T-helper 2 cell treated with Interferon-gamma antibody and Interleukin-4, amounts not matched to agents 5 μg/mL and 100 μg/mL, for 36 hours (primary cell): Measurements from ENCODE around the gene RNF4.

Experiments used
- DNase-seq: peaks from one replicate; pipeline ENCODE4 v3.0.0; 2021; ENCODE audit warnings: low spot score
- H3K27ac Mint-ChIP-seq: one replicate; pipeline ENCODE4 v1.8.0; 2021; ENCODE audit warnings: mild to moderate bottlenecking, mixed read lengths
- H3K27me3 Mint-ChIP-seq: one replicate; pipeline ENCODE4 v1.8.0; 2021; ENCODE audit warnings: low read depth, mixed read lengths
- H3K36me3 Mint-ChIP-seq: one replicate; pipeline ENCODE4 v1.8.0; 2021; ENCODE audit warnings: low read depth, mixed read lengths
- H3K4me1 Mint-ChIP-seq: one replicate; pipeline ENCODE4 v1.8.0; 2021; ENCODE audit warnings: low read depth, mixed read lengths
- H3K4me3 Mint-ChIP-seq: one replicate; pipeline ENCODE4 v1.8.0; 2022; ENCODE audit warnings: mild to moderate bottlenecking, moderate library complexity, mixed read lengths
- H3K9me3 Mint-ChIP-seq: one replicate; pipeline ENCODE4 v1.8.0; 2021; ENCODE audit warnings: mixed read lengths

The RNF4 gene

GRCh38 chr4:2432004-2432403 is 36.9 kb upstream of the RNF4 start:
- peaks cover 3% of the 10 kb centered on the region for H3K27me3 Mint-ChIP-seq
- H3K36me3 Mint-ChIP-seq, result no peaks in the 10 kb centered on the region

GRCh38 chr4:2432991-2433530 is 35.8 kb upstream of the RNF4 start:
- H3K27me3 Mint-ChIP-seq, result peaks cover 3% of the 10 kb centered on the region
- DNase-seq, result no peak
- no peaks in the 10 kb centered on the region for H3K9me3 Mint-ChIP-seq
- no peaks in the 10 kb centered on the region for H3K36me3 Mint-ChIP-seq
- no peak overlapping the region for H3K4me3 Mint-ChIP-seq
- no peak overlapping the region for H3K27ac Mint-ChIP-seq
- H3K4me1 Mint-ChIP-seq, result no peaks in the 10 kb centered on the region

More at GRCh38 chr4:2432004-2432403, 36.9 kb upstream of the RNF4 start:
- no peaks in the 10 kb centered on the region for H3K9me3 Mint-ChIP-seq
- no peaks in the 10 kb centered on the region for H3K4me1 Mint-ChIP-seq
- DNase-seq, result no peak
- no peak overlapping the region for H3K27ac Mint-ChIP-seq
- no peak overlapping the region for H3K4me3 Mint-ChIP-seq

GRCh38 chr4:2433609-2434350 is 35.1 kb upstream of the RNF4 start:
- Mint-ChIP-seq H3K27ac (no peak overlapping the region), H3K4me3 (no peak overlapping the region), H3K27me3 (peaks cover 2% of the 10 kb centered on the region), H3K4me1 (no peaks in the 10 kb centered on the region), H3K36me3 (no peaks in the 10 kb centered on the region), H3K9me3 (no peaks in the 10 kb centered on the region)
- DNase-seq, result no peak

GRCh38 chr4:2434420-2434819 is 34.5 kb upstream of the RNF4 start:
- Mint-ChIP-seq H3K36me3 (no peaks in the 10 kb centered on the region), H3K27ac (no peak overlapping the region), H3K9me3 (no peaks in the 10 kb centered on the region), H3K27me3 (no peaks in the 10 kb centered on the region), H3K4me3 (no peak overlapping the region), H3K4me1 (no peaks in the 10 kb centered on the region)
- no peak for DNase-seq

- H3K4me1 Mint-ChIP-seq, result no peaks in the 10 kb centered on the region
- no peaks in the 10 kb centered on the region for H3K9me3 Mint-ChIP-seq
- H3K27ac Mint-ChIP-seq, result no peak overlapping the region
- no peaks in the 10 kb centered on the region for H3K36me3 Mint-ChIP-seq
- H3K4me3 Mint-ChIP-seq, result no peak overlapping the region
- DNase-seq, result no peak
- H3K27me3 Mint-ChIP-seq, result no peaks in the 10 kb centered on the region
Observed at GRCh38 chr4:2436301-2436700, 32.6 kb upstream of the RNF4 start.

GRCh38 chr4:2436761-2437474 is 32.0 kb upstream of the RNF4 start:
- H3K4me3 Mint-ChIP-seq, result no peak overlapping the region
- peaks cover 4% of the 10 kb centered on the region for H3K4me1 Mint-ChIP-seq
- no peaks in the 10 kb centered on the region for H3K27me3 Mint-ChIP-seq
- DNase-seq, result no peak
- no peaks in the 10 kb centered on the region for H3K36me3 Mint-ChIP-seq
- no peaks in the 10 kb centered on the region for H3K9me3 Mint-ChIP-seq
- no peak overlapping the region for H3K27ac Mint-ChIP-seq

- no peaks in the 10 kb centered on the region for H3K9me3 Mint-ChIP-seq
- H3K4me3 Mint-ChIP-seq, result no peak overlapping the region
- DNase-seq, result no peak
- H3K27me3 Mint-ChIP-seq, result no peaks in the 10 kb centered on the region
- peaks cover 4% of the 10 kb centered on the region for H3K4me1 Mint-ChIP-seq
- H3K27ac Mint-ChIP-seq, result no peak overlapping the region
- no peaks in the 10 kb centered on the region for H3K36me3 Mint-ChIP-seq
Observed at GRCh38 chr4:2437475-2438215, 31.3 kb upstream of the RNF4 start.

- Mint-ChIP-seq H3K4me3 (no peak overlapping the region), H3K9me3 (no peaks in the 10 kb centered on the region), H3K27me3 (no peaks in the 10 kb centered on the region), H3K27ac (no peak overlapping the region), H3K4me1 (peaks cover 4% of the 10 kb centered on the region), H3K36me3 (no peaks in the 10 kb centered on the region)
- DNase-seq, result no peak
Observed at GRCh38 chr4:2438822-2439718, 29.8 kb upstream of the RNF4 start.

- Mint-ChIP-seq H3K4me3 (no peak overlapping the region), H3K36me3 (no peaks in the 10 kb centered on the region), H3K4me1 (peaks cover 4% of the 10 kb centered on the region), H3K27me3 (no peaks in the 10 kb centered on the region), H3K27ac (peak overlapping the region; percentile 65), H3K9me3 (no peaks in the 10 kb centered on the region)
- DNase-seq, result peak; percentile 69
Observed at GRCh38 chr4:2441393-2442174, 27.3 kb upstream of the RNF4 start.

GRCh38 chr4:2442175-2442993 is 26.5 kb upstream of the RNF4 start:
- Mint-ChIP-seq H3K4me3 (no peak overlapping the region), H3K27ac (no peak overlapping the region), H3K27me3 (no peaks in the 10 kb centered on the region), H3K9me3 (no peaks in the 10 kb centered on the region), H3K36me3 (no peaks in the 10 kb centered on the region), H3K4me1 (peaks cover 4% of the 10 kb centered on the region)
- no peak for DNase-seq

- no peak for DNase-seq
- Mint-ChIP-seq H3K4me3 (no peak overlapping the region), H3K27ac (no peak overlapping the region), H3K9me3 (no peaks in the 10 kb centered on the region), H3K36me3 (no peaks in the 10 kb centered on the region), H3K27me3 (no peaks in the 10 kb centered on the region), H3K4me1 (peaks cover 4% of the 10 kb centered on the region)
Observed at GRCh38 chr4:2443061-2443730, 25.7 kb upstream of the RNF4 start.
